Uterus (tissue), 4 donors: ENCODE results near the gene PTPRD. TPM values are rescaled to one million over a fixed set of nuclear protein-coding genes. Genes with fewer than 3 reads are reported as not detected.
"Not testable (repeated sequence)": the region's sequence is repeated elsewhere in the genome, so short reads cannot be mapped to it uniquely, and the experiment has no call there.

ENCODE experiments used
- DNase-seq, 2 donors: peaks; one replicate each; pipeline ENCODE4 v3.0.0-alpha.2; 2019 to 2020
- H3K27ac ChIP-seq, 2 donors: fragments of 200-600 bp; sonication (generic); 1 replicate in 1 of 2; 2 replicates in 1 of 2; pipeline ENCODE4 v1.5.1; 2016 to 2018
- H3K27me3 ChIP-seq, 2 donors: fragments of 200-600 bp; sonication (generic); one replicate each; pipeline ENCODE4 v1.5.1; 2018 to 2019; ENCODE audit warnings: control low read depth in 1 of 2
- H3K36me3 ChIP-seq, 2 donors: fragments of 200-600 bp; sonication (generic); one replicate each; pipeline ENCODE4 v1.5.1; 2019; ENCODE audit warnings: control low read depth in 1 of 2
- H3K4me1 ChIP-seq, 2 donors: fragments of 200-600 bp; sonication (generic); one replicate each; pipeline ENCODE4 v1.5.1; 2018 to 2019; ENCODE audit warnings: control low read depth in 1 of 2
- H3K4me3 ChIP-seq, 2 donors: fragments of 200-600 bp; sonication (generic); 1 replicate in 1 of 2; 2 replicates in 1 of 2; pipeline ENCODE4 v1.5.1; 2018 to 2019; ENCODE audit warnings: mild to moderate bottlenecking in 1 of 2
- H3K9me3 ChIP-seq, 2 donors: fragments of 200-600 bp; sonication (generic); one replicate each; pipeline ENCODE4 v1.5.1; 2019; ENCODE audit warnings: control low read depth in 1 of 2
- CTCF ChIP-seq, 4 experiments: fragments of 200-600 bp in 2 of 4; fragments of 450-650 bp in 2 of 4; sonication (generic) in 2 of 4; IDR thresholded peaks; one replicate each; pipeline ENCODE4 v1.5.1; 2016 to 2019; ENCODE audit warnings: antibody characterized with exemption in 4 of 4, mild to moderate bottlenecking in 2 of 4, moderate library complexity in 1 of 4
- POLR2A ChIP-seq, 2 donors: fragments of 450-650 bp; IDR thresholded peaks; one replicate each; pipeline ENCODE4 v1.6.1; 2016; ENCODE audit warnings: antibody characterized with exemption in 2 of 2, mild to moderate bottlenecking in 1 of 2, moderate library complexity in 1 of 2
- intact Hi-C: fragments of 100-400 bp; cut with DNase I; formaldehyde crosslinking; loops from one replicate; pipeline ENCODE4 v1.15.1; 2023; ENCODE audit warnings: low total_unique reads
- total RNA-seq, 4 donors: library from RNA; depleted of rRNA in 3 of 4; stranded (reverse); fragments of >200 nt in 3 of 4; gene quantifications; one replicate each; pipeline versions ENCODE4 v1.1.0 to v1.2.4, GENCODE V29; 2014 to 2023
- donor health status: DM: yes; HTN: yes; CAD: no.

Gene PTPRD
- total RNA-seq, 4 donors from 2014 or later = 1.2 to 136 (median 26.4) TPM

- H3K36me3 ChIP-seq = no peaks in the 10 kb centered on the region
- no peaks in the 10 kb centered on the region for H3K9me3 ChIP-seq
- DNase-seq = no peak
- TF ChIP-seq POLR2A (IDR thresholded peaks at IDR 0.05) (no peak), CTCF (IDR thresholded peaks at IDR 0.05) (no peak)
- no peaks in the 10 kb centered on the region for H3K4me1 ChIP-seq
- no peak overlapping the region for H3K27ac ChIP-seq
- H3K4me3 ChIP-seq = no peak overlapping the region
- intact Hi-C loops = no loop called here
- no peaks in the 10 kb centered on the region for H3K27me3 ChIP-seq
These were observed 1634.5 kb downstream of the PTPRD start for GRCh38 chr9:8978334-8978733.

DNA sequence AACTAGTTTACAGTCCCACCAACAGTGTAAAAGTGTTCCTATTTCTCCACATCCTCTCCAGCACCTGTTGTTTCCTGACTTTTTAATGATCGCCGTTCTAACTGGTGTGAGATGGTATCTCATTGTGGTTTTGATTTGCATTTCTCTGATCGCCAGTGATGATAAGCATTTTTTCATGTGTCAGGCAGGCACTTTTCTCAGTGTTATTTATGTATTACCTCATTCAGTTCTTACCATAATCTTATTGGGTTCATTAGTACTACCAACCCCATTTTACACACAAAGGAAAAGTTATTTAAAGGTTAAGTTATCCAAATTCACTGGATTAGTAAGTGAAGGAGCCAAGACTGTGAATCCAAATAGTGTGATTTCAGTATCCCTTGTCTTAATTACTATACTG is 1644.5 kb downstream of the PTPRD start:
- H3K27me3 ChIP-seq, DNase-seq, H3K4me3 ChIP-seq, H3K4me1 ChIP-seq, intact Hi-C loops, H3K27ac ChIP-seq, H3K9me3 ChIP-seq, H3K36me3 ChIP-seq: not testable (repeated sequence)

GRCh38 chr9:8963885-8964284 is 1648.9 kb downstream of the PTPRD start:
- TF ChIP-seq POLR2A (IDR thresholded peaks at IDR 0.05) (no peak), CTCF (IDR thresholded peaks at IDR 0.05) (no peak)
- intact Hi-C loops = no loop called here

DNA sequence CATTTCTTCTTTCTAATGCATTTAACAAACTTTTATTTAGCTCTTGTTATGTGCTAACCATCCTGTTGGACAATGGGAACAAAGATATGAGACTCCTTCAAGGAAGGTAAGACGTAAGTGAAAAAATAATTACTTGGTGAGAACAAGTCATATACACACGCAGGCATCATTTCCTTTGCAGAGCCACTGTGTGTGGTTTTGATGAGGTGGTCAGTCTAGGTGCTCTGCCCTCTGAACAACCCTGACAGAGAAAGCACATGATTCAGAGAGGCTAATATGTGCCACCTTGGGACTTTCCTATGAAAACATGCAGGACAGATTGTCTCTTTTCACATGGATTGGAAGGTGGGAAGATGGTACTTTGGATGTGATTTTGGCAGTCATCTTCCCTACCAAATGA is 1650.7 kb downstream of the PTPRD start:
- intact Hi-C loops = no loop called here

More at GRCh38 chr9:8963885-8964284, 1648.9 kb downstream of the PTPRD start:
- no peak for DNase-seq
- H3K4me3 ChIP-seq = no peak overlapping the region
- no peaks in the 10 kb centered on the region for H3K27me3 ChIP-seq
- H3K9me3 ChIP-seq = no peaks in the 10 kb centered on the region
- no peaks in the 10 kb centered on the region for H3K4me1 ChIP-seq
- no peak overlapping the region for H3K27ac ChIP-seq
- H3K36me3 ChIP-seq = no peaks in the 10 kb centered on the region

DNA sequence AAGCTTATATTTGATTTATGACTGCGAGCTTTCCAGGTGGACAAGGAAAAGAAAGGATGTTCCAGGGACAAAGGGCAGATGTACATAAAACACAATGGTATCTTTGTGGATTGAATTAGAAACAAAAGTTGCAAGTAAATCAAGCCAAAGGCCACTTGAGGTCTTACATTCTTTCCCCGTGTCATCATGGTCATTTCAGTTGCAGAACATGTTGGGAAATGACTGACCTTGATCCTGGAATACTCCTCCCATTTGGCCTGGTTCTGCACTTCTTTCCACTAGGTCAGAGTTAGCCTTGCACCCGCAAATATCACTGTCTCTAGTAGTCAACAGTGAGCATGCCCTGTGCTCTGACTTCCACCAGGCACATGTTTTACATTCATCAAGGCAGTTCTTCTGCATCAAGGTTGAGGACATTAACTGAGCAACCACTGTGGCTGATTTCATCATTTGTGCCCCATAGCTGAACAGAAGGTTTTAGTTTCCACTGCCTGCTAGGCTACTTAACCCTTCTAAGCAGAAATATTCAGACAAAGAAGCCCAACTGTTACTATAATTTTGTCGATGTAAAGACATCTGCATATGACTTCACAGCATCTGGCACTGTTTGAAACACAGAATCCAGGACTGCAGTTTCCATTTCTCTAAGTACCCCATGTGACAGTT is 1651.5 kb downstream of the PTPRD start:
- H3K27me3 ChIP-seq = no peaks in the 10 kb centered on the region
- no peak for TF ChIP-seq CTCF (IDR thresholded peaks at IDR 0.05)
- no peak for TF ChIP-seq POLR2A (IDR thresholded peaks at IDR 0.05)
- H3K27ac ChIP-seq = no peak overlapping the region
- H3K4me1 ChIP-seq = no peaks in the 10 kb centered on the region
- H3K9me3 ChIP-seq = no peaks in the 10 kb centered on the region
- H3K4me3 ChIP-seq = no peak overlapping the region
- intact Hi-C loops = no loop called here
- no peaks in the 10 kb centered on the region for H3K36me3 ChIP-seq
- peak in 1 of 2 donors; percentile 16 for DNase-seq

More for the DNA sequence above, 1650.7 kb downstream of the PTPRD start:
- Histone ChIP-seq H3K9me3 (no peaks in the 10 kb centered on the region), H3K27me3 (no peaks in the 10 kb centered on the region), H3K4me1 (no peaks in the 10 kb centered on the region), H3K36me3 (no peaks in the 10 kb centered on the region), H3K4me3 (no peak overlapping the region), H3K27ac (no peak overlapping the region)
- TF ChIP-seq CTCF (IDR thresholded peaks at IDR 0.05) (no peak), POLR2A (IDR thresholded peaks at IDR 0.05) (no peak)
- no peak for DNase-seq

- no peak for DNase-seq
- Histone ChIP-seq H3K27me3 (no peaks in the 10 kb centered on the region), H3K36me3 (no peaks in the 10 kb centered on the region), H3K4me1 (no peaks in the 10 kb centered on the region), H3K4me3 (no peak overlapping the region), H3K9me3 (no peaks in the 10 kb centered on the region), H3K27ac (no peak overlapping the region)
- intact Hi-C loops = no loop called here
- TF ChIP-seq POLR2A (IDR thresholded peaks at IDR 0.05) (no peak), CTCF (IDR thresholded peaks at IDR 0.05) (no peak)
These were observed 1652.5 kb downstream of the PTPRD start for GRCh38 chr9:8960254-8960653.
